ENCODE results near the gene SCGB3A1.

The SCGB3A1 gene

GRCh38 chr5:180624587-180624986 is 33.3 kb upstream of the SCGB3A1 start:
- peaks cover 5% of the 10 kb centered on the region for H3K4me1 ChIP-seq (ENCODE audit: insufficient read depth, low read length, poor library complexity, severe bottlenecking)
- H3K4me3 ChIP-seq (ENCODE audit: low read length, poor library complexity, severe bottlenecking): no peak overlapping the region
- H3K9ac ChIP-seq (ENCODE audit: low read depth, low read length, poor library complexity, severe bottlenecking): no peak overlapping the region
- H2AFZ ChIP-seq (ENCODE audit: low read length): no peak overlapping the region
- H3F3A ChIP-seq (ENCODE audit: low read depth): no peaks in the 10 kb centered on the region
- TF ChIP-seq EZH2phosphoT487 (IDR thresholded peaks at IDR 0.05; ENCODE audit: borderline replicate concordance) (no peak), CTCF (conservative IDR thresholded peaks at IDR 0.05; ENCODE audit: low read length) (no peak)
- no peaks in the 10 kb centered on the region for H3K27me3 ChIP-seq (ENCODE audit: insufficient read depth, low read length, poor library complexity, severe bottlenecking)
- no peaks in the 10 kb centered on the region for H4K20me1 ChIP-seq (ENCODE audit: insufficient read depth, low read length, poor library complexity, severe bottlenecking)
- no peaks in the 10 kb centered on the region for H3K79me2 ChIP-seq (ENCODE audit: insufficient read depth, low read length)
- H3K36me3 ChIP-seq (ENCODE audit: insufficient read depth, low read length): no peaks in the 10 kb centered on the region
- no peaks in the 10 kb centered on the region for H3K9me2 ChIP-seq (replicated peaks; ENCODE audit: low read depth, low read length)
- no peak overlapping the region for H3K4me2 ChIP-seq (ENCODE audit: low read depth, low read length, poor library complexity, severe bottlenecking)
- H3K9me3 ChIP-seq (ENCODE audit: insufficient read depth, low read depth, low read length): no peaks in the 10 kb centered on the region

DNA sequence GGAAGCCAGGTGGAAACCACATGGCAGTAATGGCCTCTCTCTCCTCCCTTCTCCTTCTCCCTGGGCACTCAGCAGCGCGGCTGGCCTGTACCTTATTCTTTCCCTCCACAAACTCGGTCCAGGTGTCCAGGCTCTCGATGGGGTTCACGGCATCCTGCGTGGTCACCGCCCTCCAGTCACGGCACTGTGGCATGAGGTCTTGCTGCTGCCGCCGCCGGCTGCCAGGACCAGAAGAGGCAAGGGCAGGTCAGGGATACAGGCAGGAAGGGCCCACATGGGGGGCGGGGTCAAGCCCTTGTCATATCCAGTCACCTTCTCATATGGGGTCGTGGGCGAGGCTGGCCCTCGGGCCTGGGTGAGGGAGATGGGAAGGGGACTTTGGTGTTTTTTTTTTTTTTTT is 32.5 kb upstream of the SCGB3A1 start:
- no peak overlapping the region for H3K9ac ChIP-seq (ENCODE audit: low read depth, low read length, poor library complexity, severe bottlenecking)
- H3K4me1 ChIP-seq (ENCODE audit: insufficient read depth, low read length, poor library complexity, severe bottlenecking): peaks cover 5% of the 10 kb centered on the region
- no peaks in the 10 kb centered on the region for H3K9me2 ChIP-seq (replicated peaks; ENCODE audit: low read depth, low read length)
- H3K4me3 ChIP-seq (ENCODE audit: low read length, poor library complexity, severe bottlenecking): no peak overlapping the region
- H3K79me2 ChIP-seq (ENCODE audit: insufficient read depth, low read length): no peaks in the 10 kb centered on the region
- no peaks in the 10 kb centered on the region for H3K27me3 ChIP-seq (ENCODE audit: insufficient read depth, low read length, poor library complexity, severe bottlenecking)
- no peaks in the 10 kb centered on the region for H3K9me3 ChIP-seq (ENCODE audit: insufficient read depth, low read depth, low read length)
- H2AFZ ChIP-seq (ENCODE audit: low read length): no peak overlapping the region
- no peaks in the 10 kb centered on the region for H4K20me1 ChIP-seq (ENCODE audit: insufficient read depth, low read length, poor library complexity, severe bottlenecking)
- no peak for TF ChIP-seq EZH2phosphoT487 (IDR thresholded peaks at IDR 0.05; ENCODE audit: borderline replicate concordance)
- TF ChIP-seq CTCF (conservative IDR thresholded peaks at IDR 0.05; ENCODE audit: low read length): no peak
- H3K36me3 ChIP-seq (ENCODE audit: insufficient read depth, low read length): no peaks in the 10 kb centered on the region
- no peaks in the 10 kb centered on the region for H3F3A ChIP-seq (ENCODE audit: low read depth)
- H3K4me2 ChIP-seq (ENCODE audit: low read depth, low read length, poor library complexity, severe bottlenecking): no peak overlapping the region

- Histone ChIP-seq H3K9me2 (replicated peaks; ENCODE audit: low read depth, low read length) (no peaks in the 10 kb centered on the region), H3K9ac (ENCODE audit: low read depth, low read length, poor library complexity, severe bottlenecking) (no peak overlapping the region), H3K4me2 (ENCODE audit: low read depth, low read length, poor library complexity, severe bottlenecking) (no peak overlapping the region)
Observed at GRCh38 chr5:180623411-180623834, 32.1 kb upstream of the SCGB3A1 start.

More at GRCh38 chr5:180623411-180623834, 32.1 kb upstream of the SCGB3A1 start:
- Histone ChIP-seq H3K4me3 (ENCODE audit: low read length, poor library complexity, severe bottlenecking) (no peak overlapping the region), H3K9me3 (ENCODE audit: insufficient read depth, low read depth, low read length) (no peaks in the 10 kb centered on the region), H3F3A (ENCODE audit: low read depth) (no peaks in the 10 kb centered on the region), H4K20me1 (ENCODE audit: insufficient read depth, low read length, poor library complexity, severe bottlenecking) (no peaks in the 10 kb centered on the region), H3K27me3 (ENCODE audit: insufficient read depth, low read length, poor library complexity, severe bottlenecking) (no peaks in the 10 kb centered on the region), H3K4me1 (ENCODE audit: insufficient read depth, low read length, poor library complexity, severe bottlenecking) (peaks cover 5% of the 10 kb centered on the region), H3K36me3 (ENCODE audit: insufficient read depth, low read length) (no peaks in the 10 kb centered on the region), H3K79me2 (ENCODE audit: insufficient read depth, low read length) (no peaks in the 10 kb centered on the region), H2AFZ (ENCODE audit: low read length) (0 out of 2 replicates have a peak overlapping the region, but pooled peaks have one; percentile 49)
- TF ChIP-seq EZH2phosphoT487 (IDR thresholded peaks at IDR 0.05; ENCODE audit: borderline replicate concordance) (no peak), CTCF (conservative IDR thresholded peaks at IDR 0.05; ENCODE audit: low read length) (no peak)

All from Loucy (cell line).